ENCODE results near the gene PTGR3.
"Not testable (repeated sequence)": the region's sequence is repeated elsewhere in the genome, so short reads cannot be mapped to it uniquely, and the experiment has no call there.

Gene PTGR3

DNA sequence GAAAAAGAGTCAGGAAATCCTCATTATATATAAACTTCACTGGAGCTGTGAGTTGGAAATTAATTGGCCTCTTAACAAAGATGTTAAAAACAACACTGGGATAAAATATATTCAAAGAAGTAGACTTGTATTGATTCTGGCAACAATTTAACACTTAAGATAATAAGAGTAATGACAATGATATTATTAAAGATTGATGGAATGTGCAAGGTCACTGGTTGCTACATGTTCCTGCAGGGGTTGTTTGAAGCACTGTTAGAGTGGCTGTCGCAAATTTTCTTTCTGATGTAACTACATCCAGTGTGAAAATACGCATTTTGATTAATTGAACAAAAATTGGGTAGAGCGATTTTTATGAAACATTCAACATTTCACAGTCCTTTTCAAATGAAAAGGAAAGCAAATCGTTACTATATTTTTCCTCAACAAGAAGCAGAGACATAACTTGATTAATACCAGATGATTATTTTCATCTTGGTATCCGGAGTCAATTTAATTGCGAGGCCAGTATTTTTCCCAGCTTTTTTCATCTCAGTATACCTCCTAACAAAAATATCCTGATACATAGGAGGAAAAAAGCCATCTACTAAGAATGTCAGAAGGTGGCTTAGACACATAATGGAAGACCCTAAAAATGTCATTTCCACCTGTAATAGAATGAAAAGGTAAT is 6.1 kb downstream of the PTGR3 start:
- DNase-seq (ENCODE audit: low spot score) = no peak

DNA sequence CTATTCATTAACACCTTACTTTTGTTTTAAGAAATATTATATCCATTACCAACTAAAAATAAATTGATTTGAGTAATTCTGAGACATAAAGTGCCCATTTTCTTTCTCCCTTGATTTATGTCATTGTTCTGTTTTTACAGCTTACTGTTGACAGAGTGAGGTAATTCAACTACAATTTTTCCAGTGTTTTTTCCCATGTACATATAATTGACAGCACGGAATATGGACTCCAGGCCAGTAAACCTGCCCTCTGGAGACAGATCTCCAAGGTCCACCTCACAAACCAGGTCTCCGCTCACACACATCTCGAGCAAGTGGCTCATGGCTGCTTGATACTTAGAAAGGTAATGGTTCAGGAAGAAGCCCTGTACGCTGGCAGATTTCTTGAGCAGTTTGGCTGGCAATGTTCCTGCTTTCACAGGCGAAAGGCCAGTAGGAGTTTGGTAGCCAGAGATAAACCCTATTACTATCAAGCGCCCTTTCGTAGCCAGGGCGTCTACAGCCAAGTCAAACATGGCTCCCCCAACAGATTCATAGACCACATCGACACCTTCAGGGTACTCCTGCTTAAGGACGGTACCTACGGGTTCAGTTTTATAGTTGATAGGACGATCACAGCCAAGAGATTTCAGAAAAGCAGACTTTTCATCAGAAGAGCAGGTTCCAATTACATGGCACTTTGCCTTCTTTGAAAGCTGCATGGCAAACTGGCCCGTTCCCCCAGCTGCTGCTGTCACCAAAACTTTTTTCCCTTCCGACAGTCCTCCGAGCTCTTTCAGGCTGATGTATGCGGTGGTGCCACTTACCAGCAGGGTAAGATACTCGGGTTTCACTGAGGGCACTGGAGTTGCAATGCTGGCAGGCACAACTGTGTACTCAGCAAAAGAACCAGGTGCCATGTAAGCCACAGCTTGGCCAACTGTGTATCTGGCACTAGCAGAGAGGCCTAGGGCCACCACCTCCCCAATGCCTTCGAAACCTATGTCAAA is 7.4 kb downstream of the PTGR3 start:
- DNase-seq (ENCODE audit: low spot score) = no peak

DNA sequence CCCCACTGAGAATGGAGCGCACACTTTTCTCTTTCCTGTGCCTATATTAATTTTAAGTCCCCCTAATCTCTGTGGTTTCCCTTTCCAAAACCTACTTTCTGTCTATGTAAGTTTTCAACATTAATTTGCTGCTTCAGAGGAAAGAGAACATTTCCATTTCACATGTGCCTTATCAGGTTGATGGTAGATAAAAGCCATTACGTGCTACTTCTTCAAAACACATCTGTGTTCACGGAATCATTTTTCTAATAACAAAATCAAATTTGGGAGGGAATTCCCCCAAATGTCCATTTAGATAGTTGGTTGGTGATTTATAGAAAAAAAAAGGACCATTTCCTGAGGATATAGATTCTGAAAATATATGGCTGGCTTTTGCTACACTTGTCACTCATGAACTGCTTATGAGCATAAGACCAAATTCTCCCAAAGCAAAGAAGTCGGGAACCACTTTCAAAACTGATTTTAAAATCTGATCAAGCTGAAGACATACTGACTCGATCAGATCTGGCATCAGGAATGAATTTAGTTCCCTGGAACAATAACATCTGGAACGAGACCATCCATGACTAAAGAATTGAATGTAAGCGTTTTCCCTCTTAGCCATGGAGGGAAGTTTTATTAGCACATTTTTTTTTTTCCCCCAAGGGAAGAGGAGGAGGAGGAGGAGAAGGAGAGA is 8.2 kb downstream of the PTGR3 start:
- DNase-seq (ENCODE audit: low spot score) = no peak

GRCh38 chr18:75200071-75200470 is 8.9 kb downstream of the PTGR3 start:
- no peak for DNase-seq (ENCODE audit: low spot score)

DNA sequence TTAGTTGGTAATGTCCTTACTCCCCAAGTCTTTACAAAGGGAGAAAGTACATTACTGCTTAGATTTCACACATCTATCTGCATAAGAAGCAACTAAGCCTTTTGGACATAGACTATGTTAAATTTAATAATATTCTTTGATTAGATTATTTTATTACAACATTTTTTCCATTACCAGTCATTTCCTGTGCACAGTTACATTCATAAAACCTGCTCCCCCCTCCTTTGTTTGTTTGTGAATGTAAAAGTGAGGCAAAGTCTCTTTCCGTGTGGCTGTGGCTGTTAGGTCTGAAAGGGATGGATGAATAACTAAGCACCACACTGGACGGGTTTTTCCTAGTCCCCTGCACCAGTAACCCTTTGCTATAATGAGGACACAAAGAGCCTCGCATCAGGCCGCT is 9.6 kb downstream of the PTGR3 start:
- DNase-seq (ENCODE audit: low spot score) = peak; percentile 58

- no peak for DNase-seq (ENCODE audit: low spot score)
Observed at GRCh38 chr18:75198036-75198435, 10.9 kb downstream of the PTGR3 start.

- DNase-seq (ENCODE audit: low spot score) = no peak
Observed at GRCh38 chr18:75192899-75193298, 16.0 kb downstream of the PTGR3 start.

DNA sequence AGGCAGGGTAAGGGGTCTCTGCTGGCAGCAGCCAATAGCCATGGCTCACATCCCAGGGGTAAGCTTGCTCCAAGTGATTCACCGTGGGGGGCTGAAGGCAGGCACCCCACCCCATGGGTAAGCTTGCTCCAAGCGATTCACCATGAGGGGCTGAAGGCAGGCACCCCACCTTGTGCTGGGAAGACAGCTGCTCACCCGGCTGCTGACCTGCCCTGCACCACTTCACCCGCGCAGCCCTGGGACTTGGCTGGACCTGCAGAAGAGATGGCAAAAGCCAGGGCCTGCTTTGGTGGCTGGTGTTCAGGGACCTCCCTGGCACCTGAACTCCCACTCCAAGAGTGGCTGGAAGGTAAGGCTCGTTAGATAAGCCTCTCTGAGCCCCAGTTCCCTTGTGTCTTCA is 19.2 kb downstream of the PTGR3 start:
- DNase-seq (ENCODE audit: low spot score) = no peak

GRCh38 chr18:75187702-75188101 is 21.2 kb downstream of the PTGR3 start:
- not testable (repeated sequence) for DNase-seq (ENCODE audit: low spot score)

- no peak for DNase-seq (ENCODE audit: low spot score)
Observed at GRCh38 chr18:75185460-75185859, 23.5 kb downstream of the PTGR3 start.

DNA sequence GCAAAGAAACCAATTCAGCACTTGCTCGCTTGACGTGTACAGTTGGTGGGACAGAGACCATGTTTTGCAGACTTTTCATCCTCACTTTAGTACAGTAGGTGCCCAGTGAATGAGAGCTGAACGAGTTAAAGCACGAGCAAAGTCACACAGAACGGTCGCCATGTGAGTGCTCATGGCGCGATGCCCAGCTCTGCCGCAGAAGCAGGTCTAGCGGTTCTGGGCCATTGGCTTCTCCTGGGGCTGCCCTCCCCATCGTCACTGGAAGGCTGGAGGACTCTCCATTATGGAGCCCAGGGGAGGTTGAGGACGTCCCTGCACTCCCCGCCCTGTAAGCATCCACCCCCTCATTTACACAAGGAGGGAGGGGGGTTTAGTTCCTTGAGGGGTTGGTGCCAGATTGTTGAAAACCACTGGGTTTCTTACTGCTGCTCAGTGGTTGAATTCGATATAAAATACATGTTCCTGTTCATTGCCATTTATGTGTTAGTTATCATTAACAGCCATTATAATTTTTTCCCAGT is 24.9 kb downstream of the PTGR3 start:
- DNase-seq (ENCODE audit: low spot score) = no peak

- DNase-seq (ENCODE audit: low spot score) = no peak
Observed at GRCh38 chr18:75183524-75183923, 25.4 kb downstream of the PTGR3 start.

- no peak for DNase-seq (ENCODE audit: low spot score)
Observed at GRCh38 chr18:75179819-75180600, 28.9 kb downstream of the PTGR3 start.

DNA sequence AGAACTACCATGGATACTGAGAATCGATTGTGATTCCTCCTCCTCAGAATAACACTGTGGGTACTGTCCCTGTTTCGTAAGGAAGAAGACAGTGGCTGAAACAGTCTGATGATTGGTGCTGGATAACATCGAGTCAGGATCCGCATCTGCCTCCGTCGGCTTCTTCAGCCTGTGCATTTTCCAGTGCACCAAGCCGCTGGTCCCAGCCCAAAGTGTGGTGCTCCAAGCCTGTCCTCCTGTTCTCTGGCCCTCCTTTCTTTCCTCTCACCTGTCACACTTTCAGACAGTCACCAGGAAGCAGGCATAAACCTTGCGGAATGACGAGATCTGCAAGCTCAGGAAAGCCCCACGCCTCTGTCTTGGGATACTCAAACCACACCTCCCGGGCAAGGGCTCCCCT is 30.6 kb downstream of the PTGR3 start:
- no peak for DNase-seq (ENCODE audit: low spot score)

- DNase-seq (ENCODE audit: low spot score) = no peak
Observed at GRCh38 chr18:75176849-75177248, 32.1 kb downstream of the PTGR3 start.

DNA sequence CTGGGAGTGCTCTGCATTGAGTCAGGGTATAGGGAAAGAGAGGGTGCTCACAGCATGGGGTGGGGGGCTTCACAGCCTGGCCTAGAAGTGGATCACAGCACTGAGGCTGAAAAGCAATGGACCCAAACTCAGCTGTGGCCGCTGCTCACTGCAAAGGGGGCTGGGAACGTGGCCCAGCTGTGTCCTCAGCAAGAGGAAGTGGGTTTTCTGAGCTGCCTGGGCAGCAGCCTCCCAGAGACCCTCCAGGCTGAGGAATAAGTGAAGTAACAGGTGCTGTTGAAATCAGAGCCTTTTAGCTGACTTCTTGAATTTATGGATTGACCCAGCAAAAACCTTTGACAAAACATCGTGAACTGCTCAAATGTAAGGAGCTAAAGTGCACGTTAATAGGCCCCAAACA is 35.2 kb downstream of the PTGR3 start:
- DNase-seq (ENCODE audit: low spot score) = no peak

DNA sequence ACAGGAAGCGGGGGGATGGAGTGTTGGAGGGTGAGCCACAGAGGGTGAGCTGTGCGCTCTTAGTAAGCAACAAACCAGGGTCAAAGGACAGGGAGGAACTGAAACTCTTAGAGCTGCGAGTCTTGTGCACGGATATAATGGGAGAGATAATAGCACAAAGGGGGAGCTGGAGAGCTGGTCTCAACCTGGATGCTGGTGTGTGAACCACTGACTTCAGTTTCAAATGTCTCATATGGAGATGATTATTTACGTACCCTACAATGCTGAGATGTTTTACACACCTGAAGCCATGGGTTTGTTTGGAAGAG is 35.9 kb downstream of the PTGR3 start:
- DNase-seq (ENCODE audit: low spot score) = no peak

- no peak for DNase-seq (ENCODE audit: low spot score)
Observed at GRCh38 chr18:75172299-75173124, 36.4 kb downstream of the PTGR3 start.

GRCh38 chr18:75170916-75171315 is 38.0 kb downstream of the PTGR3 start:
- DNase-seq (ENCODE audit: low spot score) = no peak

- DNase-seq (ENCODE audit: low spot score) = no peak
Observed at GRCh38 chr18:75170022-75170789, 38.7 kb downstream of the PTGR3 start.

Measured in kidney capillary endothelial cell (primary cell).